ENCODE results near the gene CPD. TPM values are rescaled to one million over a fixed set of nuclear protein-coding genes. Genes with fewer than 3 reads are reported as not detected.

The CPD gene
- total RNA-seq, 2 donors from 2014 or later = 46.5 to 46.8 TPM

DNA sequence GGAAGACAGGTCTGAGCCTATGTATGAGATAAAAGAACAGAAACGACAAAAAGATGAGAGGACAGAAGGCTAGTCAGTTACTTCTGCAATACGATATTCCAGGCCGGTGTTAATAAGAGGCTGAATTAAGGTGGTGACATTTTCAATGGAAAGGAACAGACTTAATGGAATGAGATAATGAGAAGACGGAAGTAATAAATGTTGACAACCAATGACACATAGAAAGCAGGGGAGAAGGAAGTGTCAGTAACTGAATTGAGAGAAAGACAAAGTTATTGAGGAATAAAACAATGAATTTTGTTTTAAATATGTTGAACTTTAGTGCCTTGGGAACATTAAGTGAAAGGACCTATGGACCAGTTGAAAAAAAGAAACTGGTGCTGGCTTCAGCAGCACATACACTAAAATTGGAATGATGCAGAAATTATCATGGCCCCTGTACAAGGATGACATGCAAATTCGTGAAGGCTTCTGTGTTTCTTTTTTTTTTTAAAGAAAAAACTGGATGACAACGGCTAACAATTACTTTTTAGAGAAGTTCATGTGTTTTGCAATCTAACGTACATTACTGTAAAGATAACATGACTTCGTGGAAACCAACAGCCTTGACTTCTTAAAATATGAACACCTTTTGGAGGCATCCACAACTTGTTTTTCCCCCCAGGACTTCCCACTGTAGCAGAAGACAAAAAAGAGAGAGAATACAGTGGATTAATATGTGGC, 18.5 kb upstream of the CPD start:
- Mint-ChIP-seq H3K4me1 (ENCODE audit: low read depth) (peaks cover 25% of the 10 kb centered on the region), H3K4me3 (no peak overlapping the region), H3K27ac (no peak overlapping the region), H3K36me3 (ENCODE audit: insufficient read depth in 2 of 2) (peaks cover 10 to 20% of the 10 kb centered on the region in 2 donors), H3K27me3 (ENCODE audit: low read depth) (no peaks in the 10 kb centered on the region), H3K9me3 (peaks cover 6 to 9% of the 10 kb centered on the region in 2 donors)
- no peak for ATAC-seq (replicated peaks in 1 of 2)
- no peak for DNase-seq

GRCh38 chr17:30361766-30362279, 16.9 kb upstream of the CPD start:
- Mint-ChIP-seq H3K27me3 (ENCODE audit: low read depth) (no peaks in the 10 kb centered on the region), H3K27ac (no peak overlapping the region), H3K4me1 (ENCODE audit: low read depth) (peaks cover 35% of the 10 kb centered on the region), H3K4me3 (no peak overlapping the region), H3K9me3 (peaks cover 6 to 9% of the 10 kb centered on the region in 2 donors), H3K36me3 (ENCODE audit: insufficient read depth in 2 of 2) (peaks cover 12 to 20% of the 10 kb centered on the region in 2 donors)
- DNase-seq = no peak
- ATAC-seq (replicated peaks in 1 of 2) = no peak

GRCh38 chr17:30363715-30364202, 15.0 kb upstream of the CPD start:
- Mint-ChIP-seq H3K36me3 (ENCODE audit: insufficient read depth in 2 of 2) (peaks cover 12 to 20% of the 10 kb centered on the region in 2 donors), H3K9me3 (peaks cover 6 to 9% of the 10 kb centered on the region in 2 donors), H3K4me1 (ENCODE audit: low read depth) (peaks cover 35% of the 10 kb centered on the region), H3K4me3 (peak overlapping the region; percentile 10 to 41), H3K27me3 (ENCODE audit: low read depth) (no peaks in the 10 kb centered on the region), H3K27ac (peak overlapping the region; percentile 58)
- ATAC-seq (replicated peaks in 1 of 2) = peak; percentile 93 to 94
- peak; percentile 86 to 92 for DNase-seq

DNA sequence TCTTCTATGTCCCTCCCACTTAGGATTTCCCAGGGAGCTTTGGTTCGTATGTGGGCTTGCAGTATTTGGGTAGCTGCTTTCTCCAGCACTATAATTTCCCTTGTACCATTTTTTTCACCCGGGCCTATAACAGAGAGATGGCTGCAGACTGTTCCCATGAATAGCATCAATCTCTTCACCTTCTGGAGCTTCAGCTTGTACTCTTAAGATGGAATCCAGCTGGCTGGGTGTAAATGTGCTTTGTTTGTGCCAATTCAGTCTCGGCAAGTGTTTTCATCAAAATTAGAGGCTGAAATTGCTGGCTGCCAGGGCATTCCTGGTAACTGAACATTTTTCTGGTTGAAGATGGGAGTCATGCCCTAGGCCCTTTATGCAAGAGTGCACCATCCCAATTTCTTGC, 12.2 kb upstream of the CPD start:
- Mint-ChIP-seq H3K9me3 (peaks cover 0 to 5% of the 10 kb centered on the region in 2 donors), H3K27me3 (ENCODE audit: low read depth) (no peaks in the 10 kb centered on the region), H3K4me1 (ENCODE audit: low read depth) (peaks cover 56% of the 10 kb centered on the region), H3K36me3 (ENCODE audit: insufficient read depth in 2 of 2) (peaks cover 8 to 9% of the 10 kb centered on the region in 2 donors), H3K27ac (no peak overlapping the region), H3K4me3 (no peak overlapping the region)
- DNase-seq (no peak), ATAC-seq (replicated peaks in 1 of 2) (no peak)

DNA sequence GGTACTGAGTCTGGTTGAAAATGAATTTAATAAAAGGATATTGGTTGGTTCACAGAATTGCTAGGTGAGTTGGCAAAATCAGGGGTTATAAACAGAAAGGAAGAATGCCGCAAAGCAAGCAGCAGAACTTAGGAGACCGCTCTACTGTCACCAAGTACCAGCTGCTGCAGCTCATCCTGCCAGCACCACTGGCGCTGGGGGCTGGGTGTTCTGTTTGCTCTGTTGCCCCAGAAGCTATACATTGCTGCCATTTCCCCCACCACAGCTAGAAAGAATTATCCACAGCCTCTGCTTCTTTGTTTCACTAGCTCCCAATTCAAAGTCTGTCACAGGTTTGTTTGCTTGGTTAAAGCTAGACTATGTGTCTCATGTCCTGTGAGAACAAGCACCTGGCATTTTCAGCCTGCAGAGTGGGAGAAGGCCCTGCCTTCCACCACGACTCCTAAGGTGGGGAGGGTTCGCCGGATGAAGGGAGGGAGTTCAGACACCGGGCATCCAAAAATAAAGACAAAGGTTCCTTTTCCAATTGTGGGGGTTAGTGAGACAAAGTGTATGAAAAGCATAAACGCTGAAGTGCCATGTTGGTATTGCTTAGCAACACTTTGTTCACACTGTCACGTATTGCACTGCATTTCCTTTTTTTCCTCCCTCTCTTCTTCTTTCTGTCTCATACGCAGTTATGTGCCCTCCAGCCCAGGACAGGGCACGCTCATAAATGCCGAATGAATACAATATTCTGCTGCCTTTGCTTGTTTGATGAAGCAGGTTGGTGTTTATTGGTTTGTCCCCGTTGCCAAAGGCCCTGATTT, 9.6 kb upstream of the CPD start:
- no peak for DNase-seq
- no peaks in the 10 kb centered on the region for H3K27me3 Mint-ChIP-seq (ENCODE audit: low read depth)
- no peaks in the 10 kb centered on the region for H3K9me3 Mint-ChIP-seq
- no peak overlapping the region for H3K4me3 Mint-ChIP-seq
- no peak overlapping the region for H3K27ac Mint-ChIP-seq
- no peak for ATAC-seq (replicated peaks in 1 of 2)
- H3K4me1 Mint-ChIP-seq (ENCODE audit: low read depth) = peaks cover 62% of the 10 kb centered on the region
- H3K36me3 Mint-ChIP-seq (ENCODE audit: insufficient read depth in 2 of 2) = peaks cover 2% of the 10 kb centered on the region in 2 donors

- no peak overlapping the region for H3K4me3 Mint-ChIP-seq
- no peaks in the 10 kb centered on the region for H3K27me3 Mint-ChIP-seq (ENCODE audit: low read depth)
- H3K36me3 Mint-ChIP-seq (ENCODE audit: insufficient read depth in 2 of 2) = peaks cover 0 to 2% of the 10 kb centered on the region in 2 donors
- peaks cover 58% of the 10 kb centered on the region for H3K4me1 Mint-ChIP-seq (ENCODE audit: low read depth)
- no peak overlapping the region for H3K27ac Mint-ChIP-seq
- ATAC-seq (replicated peaks in 1 of 2) (no peak), DNase-seq (no peak)
- no peaks in the 10 kb centered on the region for H3K9me3 Mint-ChIP-seq
Observed at GRCh38 chr17:30369995-30370394, 8.7 kb upstream of the CPD start.

DNA sequence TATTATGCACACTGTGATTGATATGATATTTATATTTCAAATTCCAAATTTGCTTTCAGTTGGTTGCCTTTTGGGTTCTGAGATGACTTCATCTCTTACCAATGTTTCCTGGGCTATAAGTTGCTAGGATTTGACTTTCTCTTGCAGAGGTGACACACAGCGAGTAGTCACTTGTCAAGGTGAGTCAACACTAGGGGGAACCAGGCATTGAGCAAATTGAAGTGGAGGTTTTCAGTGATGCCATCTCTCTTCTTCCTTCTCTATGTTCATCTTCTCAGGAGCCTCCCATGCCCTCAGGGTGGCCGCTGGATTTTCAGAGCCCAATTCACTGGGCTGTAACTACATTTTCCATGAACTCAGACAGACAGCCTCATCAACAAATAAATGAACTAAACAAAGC, 6.0 kb upstream of the CPD start:
- ATAC-seq (replicated peaks in 1 of 2) = peak; percentile 90 to 92
- Mint-ChIP-seq H3K9me3 (no peaks in the 10 kb centered on the region), H3K27me3 (ENCODE audit: low read depth) (no peaks in the 10 kb centered on the region), H3K4me1 (ENCODE audit: low read depth) (peaks cover 65% of the 10 kb centered on the region), H3K36me3 (ENCODE audit: insufficient read depth in 2 of 2) (no peaks in the 10 kb centered on the region), H3K27ac (no peak overlapping the region), H3K4me3 (peak overlapping the region in 1 of 2 donors; percentile 18)
- DNase-seq = peak; percentile 48 to 58

- H3K4me1 Mint-ChIP-seq (ENCODE audit: low read depth) = peaks cover 70% of the 10 kb centered on the region
- no peaks in the 10 kb centered on the region for H3K27me3 Mint-ChIP-seq (ENCODE audit: low read depth)
- no peak overlapping the region for H3K4me3 Mint-ChIP-seq
Observed at GRCh38 chr17:30375661-30376060, 3.1 kb upstream of the CPD start.

GRCh38 chr17:30376621-30377452, 1.9 kb upstream of the CPD start:
- Mint-ChIP-seq H3K9me3 (no peaks in the 10 kb centered on the region), H3K27me3 (ENCODE audit: low read depth) (no peaks in the 10 kb centered on the region), H3K36me3 (ENCODE audit: insufficient read depth in 2 of 2) (peaks cover 0 to 4% of the 10 kb centered on the region in 2 donors), H3K4me1 (ENCODE audit: low read depth) (peaks cover 72% of the 10 kb centered on the region), H3K4me3 (peak overlapping the region; percentile 78 to 94), H3K27ac (peak overlapping the region; percentile 94)
- ATAC-seq (replicated peaks in 1 of 2) (peak; percentile 28 to 47), DNase-seq (peak; percentile 54 to 70)

More at GRCh38 chr17:30375661-30376060, 3.1 kb upstream of the CPD start:
- H3K9me3 Mint-ChIP-seq = no peaks in the 10 kb centered on the region
- DNase-seq = no peak
- peaks cover 0 to 4% of the 10 kb centered on the region in 2 donors for H3K36me3 Mint-ChIP-seq (ENCODE audit: insufficient read depth in 2 of 2)
- no peak overlapping the region for H3K27ac Mint-ChIP-seq
- no peak for ATAC-seq (replicated peaks in 1 of 2)

- Mint-ChIP-seq H3K4me1 (ENCODE audit: low read depth) (peaks cover 72% of the 10 kb centered on the region), H3K4me3 (peak overlapping the region; percentile 78 to 94), H3K36me3 (ENCODE audit: insufficient read depth in 2 of 2) (peaks cover 0 to 4% of the 10 kb centered on the region in 2 donors), H3K27me3 (ENCODE audit: low read depth) (no peaks in the 10 kb centered on the region), H3K9me3 (no peaks in the 10 kb centered on the region), H3K27ac (peak overlapping the region; percentile 94)
- no peak for ATAC-seq (replicated peaks in 1 of 2)
- no peak for DNase-seq
Observed at GRCh38 chr17:30377574-30378240, 1.0 kb upstream of the CPD start.

GRCh38 chr17:30378241-30378824, 394 bp upstream of the CPD start:
- Mint-ChIP-seq H3K9me3 (no peaks in the 10 kb centered on the region), H3K27me3 (ENCODE audit: low read depth) (no peaks in the 10 kb centered on the region), H3K27ac (peak overlapping the region; percentile 94), H3K36me3 (ENCODE audit: insufficient read depth in 2 of 2) (peaks cover 0 to 4% of the 10 kb centered on the region in 2 donors), H3K4me1 (ENCODE audit: low read depth) (peaks cover 72% of the 10 kb centered on the region), H3K4me3 (peak overlapping the region; percentile 78 to 94)
- peak; percentile 48 to 50 for ATAC-seq (replicated peaks in 1 of 2)
- peak; percentile 69 to 71 for DNase-seq
